GM23248 (cell line): ENCODE measurements around the gene PDXDC1.

Source experiments
- EZH2 ChIP-seq: fragments of 200-600 bp; sonication (generic); IDR thresholded peaks from 2 replicates; pipeline ENCODE4 v1.6.1; 2018; ENCODE audit warnings: antibody characterized with exemption, mild to moderate bottlenecking; ENCODE audit not compliant: insufficient read depth, poor library complexity, severe bottlenecking
- EZH2phosphoT487 ChIP-seq: fragments of 200-600 bp; sonication (generic); IDR thresholded peaks from 2 replicates; pipeline ENCODE4 v1.6.1; 2018; ENCODE audit warnings: antibody characterized with exemption, moderate library complexity, mild to moderate bottlenecking, low read depth; ENCODE audit not compliant: insufficient read depth

DNA sequence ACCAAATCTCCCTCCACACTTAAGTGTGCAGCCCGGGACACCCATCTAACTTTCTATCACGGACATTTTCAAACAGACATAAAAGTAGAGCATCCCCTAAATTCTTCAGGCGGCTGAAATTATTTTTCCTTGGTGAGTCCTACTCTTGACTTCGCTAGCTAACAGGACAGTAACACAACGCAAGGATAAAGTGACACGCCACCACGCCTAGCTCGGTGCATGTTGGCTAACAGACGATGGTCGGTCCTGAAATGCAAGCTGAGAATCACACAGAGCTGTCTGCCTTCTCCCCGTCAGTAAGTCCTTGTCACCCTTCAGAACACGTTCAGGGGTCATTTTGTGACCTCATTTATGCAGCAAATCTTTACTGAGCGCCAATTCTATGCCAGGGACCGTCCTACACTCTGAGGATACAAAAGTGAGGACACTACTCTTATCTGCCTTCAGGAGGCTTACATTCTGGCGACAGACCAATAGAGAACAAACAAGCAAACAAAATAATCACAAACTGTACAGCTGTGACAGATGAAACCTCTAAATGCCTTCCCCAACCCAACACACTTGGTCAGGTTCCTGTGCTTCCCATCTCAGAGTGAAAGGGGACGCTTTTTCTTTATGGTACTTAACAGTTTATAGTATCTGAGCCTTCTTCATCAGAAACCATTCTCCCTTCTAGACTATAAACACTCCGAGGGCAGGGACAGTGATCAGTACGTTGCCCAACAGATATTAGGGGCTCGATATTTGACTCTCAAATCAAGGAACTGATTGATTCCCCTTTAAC is 79.7 kb downstream of the PDXDC1 start:
- TF ChIP-seq EZH2 (no peak), EZH2phosphoT487 (no peak)
